HG03521 (cell line): Measurements from ENCODE around the gene PPM1H.
A peak's percentile ranks its signal among the peaks of the same experiment; 100 is the strongest.
"Not testable (repeated sequence)": the region's sequence is repeated elsewhere in the genome, so short reads cannot be mapped to it uniquely, and the experiment has no call there.

Source experiments
- ATAC-seq: cut with Tn5 transposase; IDR thresholded peaks from one replicate; pipeline ENCODE4 v1.9.1; 2021; ENCODE audit warnings: mild to moderate bottlenecking, moderate library complexity; ENCODE audit not compliant: unreplicated experiment

Gene PPM1H

DNA sequence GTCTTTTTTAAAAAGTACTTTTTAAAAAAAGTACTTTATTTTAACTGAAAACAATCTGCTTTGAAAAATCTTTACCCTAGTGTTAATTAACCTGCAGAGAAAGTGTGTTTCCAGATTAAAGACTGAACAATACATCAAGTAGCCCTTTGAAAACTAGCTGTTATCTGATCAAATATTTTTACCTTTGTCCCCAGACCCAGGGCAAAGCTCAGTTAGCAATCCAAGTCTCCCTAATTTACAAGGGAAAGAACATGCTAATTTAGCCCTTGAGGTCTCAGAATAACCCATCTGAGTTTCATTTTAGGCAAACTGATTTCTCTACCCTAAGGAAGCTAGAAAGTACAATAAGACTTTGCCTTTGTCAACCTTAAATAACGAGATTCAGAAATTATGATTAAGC is 91.2 kb downstream of the PPM1H start:
- no peak for ATAC-seq

GRCh38 chr12:62841846-62842245 is 93.1 kb downstream of the PPM1H start:
- no peak for ATAC-seq

DNA sequence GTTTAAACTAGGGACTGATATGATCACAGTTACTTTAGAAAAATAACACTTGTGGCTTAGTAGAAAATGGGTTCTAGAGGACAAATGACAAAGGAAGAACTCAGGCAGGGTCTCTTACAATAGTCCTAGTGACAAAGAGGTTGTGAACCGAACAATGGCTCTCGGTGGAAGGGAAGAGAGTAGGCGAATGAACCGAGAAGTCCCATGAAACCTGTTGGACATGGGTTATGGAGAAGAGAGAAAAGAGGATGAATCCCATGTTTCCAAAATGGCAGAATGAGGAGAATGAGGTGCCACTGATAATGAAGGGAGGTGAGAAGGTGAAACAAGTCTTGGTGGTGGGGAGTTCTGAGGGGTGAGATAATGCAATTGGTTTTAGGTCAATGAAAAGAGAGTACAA is 94.1 kb downstream of the PPM1H start:
- ATAC-seq: no peak

DNA sequence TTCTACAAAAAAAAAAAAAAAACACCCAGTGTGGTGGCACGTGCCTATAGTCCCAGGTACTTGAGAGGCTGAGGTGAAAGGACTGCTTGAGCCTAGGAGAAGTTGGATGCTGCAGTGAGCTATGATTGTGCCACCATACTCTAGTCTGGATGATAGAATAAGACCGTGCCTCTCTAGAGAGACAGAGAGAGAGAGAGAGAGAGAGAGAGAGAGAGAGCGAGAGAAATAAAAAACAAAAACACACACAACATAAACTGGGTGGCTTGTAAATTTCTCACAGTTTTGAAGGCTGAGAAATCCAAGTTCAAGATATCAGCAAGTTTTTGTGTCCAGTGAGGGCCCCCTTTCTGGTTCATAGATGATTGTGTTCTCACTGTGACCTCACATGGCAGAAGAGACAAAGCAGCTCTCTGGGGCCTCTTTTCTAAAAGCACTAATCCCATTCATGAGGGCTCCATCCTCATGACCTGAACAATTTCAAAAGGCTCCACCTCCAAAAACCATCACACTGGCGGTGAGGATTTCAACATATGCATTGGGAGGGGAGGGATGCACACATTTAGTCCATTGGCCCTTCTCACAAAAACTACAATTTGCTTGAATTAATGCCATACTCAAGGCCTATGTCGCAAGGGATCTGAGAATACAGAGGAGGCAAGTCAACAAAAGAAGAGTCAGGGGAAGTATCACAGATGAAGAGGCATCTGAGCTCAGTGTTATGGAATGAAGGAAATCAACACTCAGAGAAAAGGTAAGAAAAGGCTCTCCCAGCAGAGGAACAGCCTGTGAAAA is 94.9 kb downstream of the PPM1H start:
- ATAC-seq: no peak

DNA sequence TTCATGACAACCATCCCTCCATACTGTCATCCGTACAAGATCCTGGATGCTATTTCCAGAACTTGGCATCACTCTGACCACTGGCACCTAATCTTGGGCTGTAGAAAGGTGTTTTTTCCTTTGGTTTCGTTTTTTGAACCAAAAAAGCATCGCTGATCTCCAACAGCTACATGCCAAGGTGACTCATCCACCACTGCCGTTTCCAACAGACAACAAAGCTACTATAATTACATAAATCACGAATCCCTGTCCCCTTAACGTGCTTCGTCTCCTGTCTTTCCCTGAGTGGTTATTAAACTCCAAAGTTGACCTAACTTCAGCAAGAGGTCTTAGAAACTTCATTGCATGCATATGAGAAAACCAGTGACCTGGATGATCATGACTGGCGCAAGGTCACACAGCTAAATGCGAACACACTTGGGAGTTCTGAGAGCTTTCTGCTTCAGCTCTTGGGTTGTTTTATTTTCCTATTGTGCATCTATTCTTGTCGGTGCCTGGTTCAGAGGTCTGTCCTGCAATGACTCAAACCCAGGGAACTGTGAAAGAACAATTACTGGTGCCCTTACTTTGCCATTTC is 99.9 kb downstream of the PPM1H start:
- ATAC-seq: no peak

DNA sequence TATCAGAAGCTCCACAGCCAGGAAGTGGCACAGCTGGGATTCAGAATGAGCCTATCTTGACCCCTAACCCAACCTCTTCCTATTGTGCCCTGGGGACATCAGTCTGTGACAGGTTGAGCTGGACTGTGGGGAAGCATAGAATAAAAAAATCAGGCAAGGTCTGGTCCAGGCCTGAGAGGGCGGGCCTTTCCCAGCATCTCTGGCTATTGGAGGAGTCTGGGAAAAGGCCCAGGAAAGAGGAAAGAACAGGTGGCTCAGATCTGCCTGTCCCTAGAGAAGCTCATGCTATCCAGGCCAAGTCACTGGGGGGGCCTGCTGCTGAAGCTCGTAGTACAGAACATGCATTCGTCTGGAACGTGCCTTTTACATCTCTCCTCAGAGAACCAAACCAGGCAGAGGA is 100.5 kb downstream of the PPM1H start:
- ATAC-seq: no peak

DNA sequence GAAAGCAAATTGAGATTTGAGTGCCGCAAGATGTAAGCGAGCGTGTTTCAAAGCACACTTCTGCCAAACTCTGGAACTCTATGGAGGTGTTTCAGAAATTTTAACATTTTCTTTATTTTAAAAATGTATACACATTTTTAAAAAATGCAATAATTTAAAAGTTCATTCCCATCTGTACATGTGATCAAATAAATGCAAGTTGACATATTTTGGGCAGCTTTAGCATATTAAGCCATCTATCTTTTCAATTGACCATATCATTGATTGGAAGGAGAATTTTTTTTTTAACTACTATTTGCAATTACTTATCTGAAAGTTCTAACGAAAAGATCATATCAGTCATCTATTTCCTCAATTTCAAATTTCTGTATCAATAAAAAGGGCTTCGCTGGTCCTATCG is 101.3 kb downstream of the PPM1H start:
- no peak for ATAC-seq

DNA sequence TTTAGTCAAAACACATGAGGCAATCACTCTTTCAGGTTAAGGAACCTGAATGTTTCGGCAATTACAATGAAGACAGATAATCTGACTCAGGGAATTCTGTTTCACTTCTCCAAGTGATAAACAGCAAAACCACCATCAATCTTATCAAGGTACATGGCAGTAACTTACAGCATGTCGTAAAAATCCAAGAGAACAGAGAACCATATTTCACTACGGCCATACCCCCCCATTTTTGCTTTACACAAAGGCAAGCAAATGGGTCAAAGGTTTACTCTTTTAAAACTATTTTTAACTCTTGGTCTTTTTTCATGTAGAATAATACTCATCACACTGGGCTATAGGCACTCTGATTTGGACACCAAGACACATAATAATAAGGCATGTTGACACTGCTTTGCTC is 102.4 kb downstream of the PPM1H start:
- no peak for ATAC-seq

DNA sequence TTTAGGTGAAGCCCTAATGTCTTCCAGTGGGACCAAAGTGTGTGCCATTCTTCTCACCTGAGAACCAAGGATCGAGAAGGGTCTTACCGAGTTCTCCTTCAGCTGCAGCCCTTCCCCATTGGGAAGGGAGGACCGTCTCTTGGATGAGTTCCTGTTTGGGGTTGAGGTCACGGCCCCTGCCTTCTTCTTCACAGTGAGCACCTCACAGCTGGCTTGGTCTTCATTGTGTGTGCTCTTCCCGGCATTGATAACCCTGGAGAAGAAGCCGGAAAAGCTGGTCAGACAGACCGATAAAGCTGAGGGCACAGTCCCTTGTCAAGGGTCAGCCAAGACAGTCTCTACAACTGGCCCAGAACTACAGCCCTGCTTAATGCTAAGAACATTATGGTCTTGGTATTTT is 102.9 kb downstream of the PPM1H start:
- no peak for ATAC-seq

- no peak for ATAC-seq
Observed at GRCh38 chr12:62827855-62828254, 107.1 kb downstream of the PPM1H start.

GRCh38 chr12:62827042-62827441 is 107.9 kb downstream of the PPM1H start:
- ATAC-seq: no peak

GRCh38 chr12:62817556-62818271 is 117.2 kb downstream of the PPM1H start:
- no peak for ATAC-seq

DNA sequence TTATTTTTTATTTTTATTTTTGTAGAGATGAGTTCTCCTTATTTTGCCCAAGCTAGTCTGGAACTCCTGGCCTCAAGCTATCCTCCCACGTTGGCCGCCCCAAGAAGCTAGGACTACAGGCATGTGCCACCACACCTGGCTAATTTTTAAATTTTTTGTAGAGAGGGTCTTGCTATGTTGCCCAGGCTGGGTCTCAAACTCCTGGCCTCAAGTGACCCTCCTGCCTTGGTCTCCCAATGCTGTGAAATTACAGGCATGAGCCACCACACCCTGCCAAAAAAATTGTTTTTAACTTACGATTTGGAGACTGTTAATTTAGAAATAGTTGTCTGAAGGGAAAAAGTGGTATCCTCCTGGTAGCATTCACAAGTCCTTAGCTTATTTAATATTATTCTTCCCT is 120.7 kb downstream of the PPM1H start:
- no peak for ATAC-seq

GRCh38 chr12:62813031-62813829 is 121.7 kb downstream of the PPM1H start:
- ATAC-seq: no peak

GRCh38 chr12:62811481-62811880 is 123.5 kb downstream of the PPM1H start:
- not testable (repeated sequence) for ATAC-seq

DNA sequence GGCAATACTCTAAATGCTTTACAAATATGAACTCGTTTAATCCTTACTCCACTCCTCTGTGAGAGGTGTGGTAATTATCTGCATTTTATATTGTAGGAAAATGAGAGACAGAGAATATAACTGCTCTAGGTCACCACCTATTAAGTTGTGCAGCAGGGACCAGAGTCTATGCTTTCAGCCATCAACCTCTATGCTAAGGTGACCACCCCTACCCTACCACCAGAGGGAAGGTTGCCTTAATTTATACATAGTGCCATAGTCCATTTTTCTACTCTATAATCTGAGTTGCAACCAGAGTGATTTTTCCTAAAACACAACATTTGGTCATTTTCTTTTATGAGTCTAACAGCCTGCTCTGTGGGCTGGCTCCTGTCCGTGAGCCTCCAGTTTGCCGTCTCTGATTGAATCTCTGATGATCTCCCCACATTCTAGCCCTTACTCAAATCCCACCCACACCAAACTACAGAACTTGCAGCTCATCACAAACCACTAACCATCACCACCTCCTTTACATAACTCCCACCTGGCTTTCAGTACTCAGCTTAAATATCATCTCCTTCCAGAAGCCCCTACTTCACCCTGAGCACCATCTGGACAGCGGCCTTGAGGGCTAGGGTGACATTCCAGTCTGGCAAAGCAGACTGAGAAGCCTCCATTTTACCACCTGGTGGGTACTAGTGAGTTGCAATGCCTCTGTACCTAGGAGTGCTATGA is 126.6 kb downstream of the PPM1H start:
- peak; percentile 76 for ATAC-seq

GRCh38 chr12:62806893-62807292 is 128.1 kb downstream of the PPM1H start:
- no peak for ATAC-seq

- ATAC-seq: no peak
Observed at GRCh38 chr12:62806244-62806836, 128.6 kb downstream of the PPM1H start.

- ATAC-seq: no peak
Observed at GRCh38 chr12:62805517-62805916, 129.4 kb downstream of the PPM1H start.

DNA sequence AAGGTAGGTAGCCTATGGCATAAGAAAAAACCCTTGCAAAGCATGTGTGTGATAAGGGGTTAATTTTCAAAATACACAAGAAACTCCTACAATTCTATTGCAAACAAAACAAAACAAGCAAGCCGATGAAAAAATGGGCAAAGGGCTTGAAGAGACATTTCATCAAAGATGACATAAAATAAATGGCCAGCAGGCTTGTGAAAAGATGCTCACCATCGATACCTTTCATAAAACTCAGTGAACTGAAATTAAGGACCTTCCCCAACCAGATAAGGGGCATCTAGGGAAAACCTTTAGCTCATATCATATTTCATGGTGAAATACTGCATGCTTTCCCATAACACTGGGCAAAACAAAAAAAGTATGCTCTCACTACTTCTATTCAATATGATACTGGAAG is 131.2 kb downstream of the PPM1H start:
- no peak for ATAC-seq
